Ectodermal cell (in vitro differentiated cells): ENCODE data around the gene PLIN4.

ENCODE experiments used
- H3K27ac ChIP-seq: 2 replicates; pipeline ENCODE4 v1.7.0; 2013; ENCODE audit warnings: mild to moderate bottlenecking, low read depth, low read length; ENCODE audit not compliant: insufficient read depth, poor library complexity, severe bottlenecking
- H3K27me3 ChIP-seq: 2 replicates; pipeline ENCODE4 v1.7.0; 2013; ENCODE audit warnings: mild to moderate bottlenecking, low read length; ENCODE audit not compliant: insufficient read depth, control insufficient read depth, poor library complexity, severe bottlenecking
- H3K36me3 ChIP-seq: one replicate; pipeline ENCODE4 v1.7.0; 2013; ENCODE audit warnings: low read length; ENCODE audit not compliant: control insufficient read depth, insufficient read depth
- H3K4me1 ChIP-seq: one replicate; pipeline ENCODE4 v1.7.0; 2013; ENCODE audit warnings: low read length; ENCODE audit not compliant: control insufficient read depth, insufficient read depth
- H3K4me3 ChIP-seq: 2 replicates; pipeline ENCODE4 v1.7.0; 2013; ENCODE audit warnings: low read depth, low read length, control low read depth; ENCODE audit not compliant: insufficient read depth
- H3K9me3 ChIP-seq: 2 replicates; pipeline ENCODE4 v1.7.0; 2013; ENCODE audit warnings: mild to moderate bottlenecking, low read length, moderate library complexity; ENCODE audit not compliant: control insufficient read depth
- WGBS, 2 experiments: methylation state at CpG; one replicate each; pipeline ENCODE4 v1.1.7; 2013; ENCODE audit warnings: missing lambda C conversion rate in 2 of 2; 5-methylcytosine and 5-hydroxymethylcytosine counted together

PLIN4 gene

DNA sequence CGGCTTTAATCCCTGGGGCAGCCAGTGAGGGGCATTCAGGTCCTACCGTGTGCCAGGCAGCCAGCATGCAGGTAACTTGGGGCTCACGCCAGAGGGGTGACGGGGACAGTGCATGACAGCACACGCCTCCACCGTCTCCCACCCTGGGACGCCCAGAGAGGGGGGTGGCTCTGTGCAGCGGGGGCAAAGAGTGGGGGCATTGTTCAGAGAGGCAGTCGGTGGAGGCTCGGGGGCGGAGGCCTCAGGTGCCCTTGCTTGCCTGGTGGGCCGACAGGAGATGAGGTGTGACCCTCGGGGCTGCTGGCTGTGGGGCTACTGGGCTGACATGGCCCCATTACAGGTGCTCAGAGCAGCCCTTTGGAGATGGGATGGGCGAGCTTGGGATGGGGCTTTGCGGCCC, 18.4 kb downstream of the PLIN4 start:
- 94 to 97% methylated on average over 15 of the region's 15 CpGs for WGBS, 2 experiments
- Histone ChIP-seq H3K27ac (no peak overlapping the region), H3K4me1 (peaks cover 4% of the 10 kb centered on the region), H3K9me3 (no peaks in the 10 kb centered on the region), H3K4me3 (no peak overlapping the region), H3K27me3 (no peaks in the 10 kb centered on the region), H3K36me3 (peaks cover 34% of the 10 kb centered on the region)

DNA sequence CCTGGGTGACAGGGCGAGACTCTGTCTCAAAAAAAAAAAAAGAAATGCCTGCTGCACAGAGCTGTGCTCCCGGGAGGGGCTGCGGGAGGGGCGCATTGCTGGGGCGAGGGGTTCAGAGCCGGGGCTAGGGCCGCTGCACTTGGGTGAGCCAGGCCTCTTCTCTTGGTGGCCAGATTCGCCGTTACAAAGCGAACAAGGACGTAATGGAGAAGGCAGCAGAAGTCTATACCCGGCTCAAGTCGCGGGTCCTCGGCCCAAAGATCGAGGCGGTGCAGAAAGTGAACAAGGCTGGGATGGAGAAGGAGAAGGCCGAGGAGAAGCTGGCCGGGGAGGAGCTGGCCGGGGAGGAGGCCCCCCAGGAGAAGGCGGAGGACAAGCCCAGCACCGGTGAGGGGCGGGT, 19.0 kb downstream of the PLIN4 start:
- WGBS, 2 experiments = 95 to 96% methylated on average over 23 of the region's 23 CpGs
- Histone ChIP-seq H3K27ac (no peak overlapping the region), H3K27me3 (no peaks in the 10 kb centered on the region), H3K9me3 (no peaks in the 10 kb centered on the region), H3K4me3 (no peak overlapping the region), H3K36me3 (peaks cover 33% of the 10 kb centered on the region), H3K4me1 (peaks cover 4% of the 10 kb centered on the region)

DNA sequence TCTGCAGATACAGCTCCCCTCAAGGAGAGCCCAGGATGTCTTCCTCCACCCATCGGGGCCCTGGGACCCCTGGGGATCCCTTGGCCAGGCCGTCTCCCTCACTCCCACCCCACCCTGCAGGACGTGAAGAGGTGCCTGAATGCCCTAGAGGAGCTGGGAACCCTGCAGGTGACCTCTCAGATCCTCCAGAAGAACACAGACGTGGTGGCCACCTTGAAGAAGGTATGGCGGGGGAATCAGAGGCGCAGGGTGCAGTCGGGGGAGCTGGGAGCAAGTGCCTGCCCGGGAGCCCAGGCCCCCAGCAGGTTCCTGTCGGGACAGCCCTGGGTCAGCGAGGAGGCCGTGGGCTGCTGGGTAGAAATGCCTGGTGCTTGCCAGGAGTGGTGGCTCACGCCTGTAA, 19.6 kb downstream of the PLIN4 start:
- WGBS, 2 experiments = 90 to 92% methylated on average over 12 of the region's 12 CpGs
- Histone ChIP-seq H3K36me3 (peaks cover 39% of the 10 kb centered on the region), H3K4me1 (peaks cover 4% of the 10 kb centered on the region), H3K4me3 (no peak overlapping the region), H3K9me3 (no peaks in the 10 kb centered on the region), H3K27ac (no peak overlapping the region), H3K27me3 (no peaks in the 10 kb centered on the region)

DNA sequence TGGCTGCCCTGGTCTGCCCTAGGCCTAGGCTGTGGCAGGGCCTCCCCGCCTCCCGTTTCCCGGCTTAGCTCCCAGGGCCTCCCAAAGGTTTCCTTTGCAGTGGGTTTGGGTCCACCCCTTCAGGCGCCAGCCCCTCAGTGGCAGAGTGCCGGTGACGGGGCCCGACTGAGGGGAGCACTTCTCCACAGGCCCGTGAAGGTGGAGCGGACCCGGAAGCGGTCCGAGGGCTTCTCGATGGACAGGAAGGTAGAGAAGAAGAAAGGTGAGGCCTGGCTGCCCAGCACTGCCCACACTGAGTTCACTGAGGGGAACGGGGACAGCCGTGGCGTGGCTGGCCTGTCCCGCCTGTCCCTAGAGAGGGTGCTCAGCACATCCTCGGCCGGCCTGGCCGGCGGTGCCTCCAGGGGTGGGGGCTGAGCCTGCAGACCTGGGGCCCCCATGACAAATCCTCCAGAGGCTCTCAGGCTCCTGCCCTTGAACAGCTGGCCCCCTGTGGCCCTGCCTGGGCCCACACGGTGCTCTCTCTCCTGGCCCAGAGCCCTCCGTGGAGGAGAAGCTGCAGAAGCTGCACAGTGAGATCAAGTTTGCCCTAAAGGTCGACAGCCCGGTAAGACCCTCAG, 20.4 kb downstream of the PLIN4 start:
- WGBS, 2 experiments = 94 to 95% methylated on average over 25 of the region's 25 CpGs
- Histone ChIP-seq H3K27ac (no peak overlapping the region), H3K4me1 (no peaks in the 10 kb centered on the region), H3K4me3 (no peak overlapping the region), H3K27me3 (no peaks in the 10 kb centered on the region), H3K36me3 (peaks cover 46% of the 10 kb centered on the region), H3K9me3 (no peaks in the 10 kb centered on the region)

DNA sequence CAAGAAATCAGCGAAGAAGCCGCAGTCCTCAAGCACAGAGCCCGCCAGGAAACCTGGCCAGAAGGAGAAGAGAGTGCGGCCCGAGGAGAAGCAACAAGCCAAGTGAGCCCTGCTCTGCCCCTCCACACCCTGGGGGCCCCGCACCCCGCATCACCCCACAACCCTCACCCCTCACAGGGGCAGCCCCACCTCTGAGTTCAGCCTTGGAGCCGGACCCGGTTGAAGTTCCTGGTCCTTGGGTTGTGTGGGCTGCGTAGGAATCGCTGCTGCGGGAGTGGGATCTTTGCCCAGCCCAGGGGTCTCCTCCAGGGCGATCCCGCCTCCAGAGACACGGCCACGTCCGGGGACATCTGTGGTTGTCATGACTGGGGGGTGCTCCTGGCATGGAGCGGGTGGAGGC, 22.0 kb downstream of the PLIN4 start:
- Histone ChIP-seq H3K27ac (no peak overlapping the region), H3K4me3 (no peak overlapping the region), H3K4me1 (no peaks in the 10 kb centered on the region), H3K36me3 (peaks cover 62% of the 10 kb centered on the region), H3K9me3 (no peaks in the 10 kb centered on the region), H3K27me3 (no peaks in the 10 kb centered on the region)
- 93% methylated on average over 18 of the region's 18 CpGs for WGBS, 2 experiments

DNA sequence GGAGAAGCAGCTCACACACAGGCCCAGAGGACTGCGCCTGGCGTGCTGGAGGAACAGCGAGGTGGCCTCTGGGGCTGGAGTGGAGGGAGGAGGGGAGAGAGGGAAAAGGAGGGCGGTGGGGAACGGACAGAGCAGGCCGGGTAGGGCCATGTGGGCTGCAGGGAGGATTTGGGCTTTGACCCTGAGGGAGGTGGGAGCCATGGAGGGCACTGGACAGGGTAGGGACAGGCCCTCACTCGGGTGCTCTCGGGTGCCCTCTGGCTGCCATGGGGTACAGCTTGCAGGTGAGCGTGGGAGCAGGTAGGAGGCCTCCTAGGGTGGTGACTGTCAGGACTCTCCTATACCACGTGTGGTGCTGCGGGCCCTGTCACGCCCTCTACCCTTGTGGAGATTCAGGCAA, 22.8 kb downstream of the PLIN4 start:
- Histone ChIP-seq H3K4me3 (no peak overlapping the region), H3K4me1 (no peaks in the 10 kb centered on the region), H3K27ac (no peak overlapping the region), H3K36me3 (peaks cover 63% of the 10 kb centered on the region), H3K9me3 (no peaks in the 10 kb centered on the region), H3K27me3 (no peaks in the 10 kb centered on the region)
- 92 to 94% methylated on average over 12 of the region's 12 CpGs for WGBS, 2 experiments

DNA sequence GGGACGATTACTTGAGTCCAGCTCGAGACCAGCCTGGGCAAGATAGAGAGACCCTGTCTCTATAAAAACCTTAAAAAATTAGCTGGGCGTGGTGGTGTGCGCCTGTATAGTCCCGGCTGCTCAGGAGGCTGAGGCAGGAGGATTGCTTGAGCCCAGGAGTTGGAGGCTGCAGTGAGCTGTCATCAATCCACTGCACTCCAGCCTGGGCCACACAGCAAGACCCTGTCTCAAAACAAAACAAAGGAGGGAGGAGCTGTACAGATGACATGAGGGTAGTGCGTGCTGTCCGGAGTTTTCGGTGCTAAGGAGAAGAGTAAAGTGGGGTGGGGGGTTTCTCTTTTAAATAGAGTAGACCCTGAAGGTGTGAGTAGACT, 23.6 kb downstream of the PLIN4 start:
- WGBS, 2 experiments = 96 to 97% methylated on average over 8 of the region's 8 CpGs
- Histone ChIP-seq H3K27me3 (no peaks in the 10 kb centered on the region), H3K27ac (no peak overlapping the region), H3K9me3 (no peaks in the 10 kb centered on the region), H3K4me1 (no peaks in the 10 kb centered on the region), H3K36me3 (peaks cover 68% of the 10 kb centered on the region), H3K4me3 (no peak overlapping the region)

DNA sequence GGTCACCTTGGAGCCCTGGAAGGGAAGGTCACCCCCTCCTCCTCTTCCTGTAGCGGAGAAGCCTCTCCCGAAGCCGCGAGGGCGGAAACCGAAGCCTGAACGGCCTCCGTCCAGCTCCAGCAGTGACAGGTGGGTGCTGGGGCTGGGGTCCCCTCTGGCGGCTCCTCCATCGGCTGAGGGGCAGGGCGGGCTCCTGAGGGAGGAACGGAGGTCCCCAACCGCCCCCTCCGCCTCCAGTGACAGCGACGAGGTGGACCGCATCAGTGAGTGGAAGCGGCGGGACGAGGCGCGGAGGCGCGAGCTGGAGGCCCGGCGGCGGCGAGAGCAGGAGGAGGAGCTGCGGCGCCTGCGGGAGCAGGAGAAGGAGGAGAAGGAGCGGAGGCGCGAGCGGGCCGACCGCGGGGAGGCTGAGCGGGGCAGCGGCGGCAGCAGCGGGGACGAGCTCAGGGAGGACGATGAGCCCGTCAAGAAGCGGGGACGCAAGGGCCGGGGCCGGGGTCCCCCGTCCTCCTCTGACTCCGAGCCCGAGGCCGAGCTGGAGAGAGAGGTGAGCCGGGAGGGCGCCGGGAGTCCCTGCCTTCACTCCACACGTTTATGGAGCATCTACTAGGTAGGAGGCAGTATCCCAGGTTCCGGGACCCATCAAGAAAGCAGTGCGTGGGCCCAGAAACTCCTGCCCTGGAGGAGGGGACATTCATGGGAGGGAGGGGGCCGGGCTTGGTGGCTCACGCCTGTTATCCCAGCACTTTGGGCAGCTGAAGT, 24.2 kb downstream of the PLIN4 start:
- no peaks in the 10 kb centered on the region for H3K4me1 ChIP-seq
- no peaks in the 10 kb centered on the region for H3K27me3 ChIP-seq
- no peak overlapping the region for H3K4me3 ChIP-seq
- peaks cover 68% of the 10 kb centered on the region for H3K36me3 ChIP-seq
- H3K9me3 ChIP-seq = no peaks in the 10 kb centered on the region
- WGBS, 2 experiments = 97% methylated on average over 61 of the region's 61 CpGs
- no peak overlapping the region for H3K27ac ChIP-seq

DNA sequence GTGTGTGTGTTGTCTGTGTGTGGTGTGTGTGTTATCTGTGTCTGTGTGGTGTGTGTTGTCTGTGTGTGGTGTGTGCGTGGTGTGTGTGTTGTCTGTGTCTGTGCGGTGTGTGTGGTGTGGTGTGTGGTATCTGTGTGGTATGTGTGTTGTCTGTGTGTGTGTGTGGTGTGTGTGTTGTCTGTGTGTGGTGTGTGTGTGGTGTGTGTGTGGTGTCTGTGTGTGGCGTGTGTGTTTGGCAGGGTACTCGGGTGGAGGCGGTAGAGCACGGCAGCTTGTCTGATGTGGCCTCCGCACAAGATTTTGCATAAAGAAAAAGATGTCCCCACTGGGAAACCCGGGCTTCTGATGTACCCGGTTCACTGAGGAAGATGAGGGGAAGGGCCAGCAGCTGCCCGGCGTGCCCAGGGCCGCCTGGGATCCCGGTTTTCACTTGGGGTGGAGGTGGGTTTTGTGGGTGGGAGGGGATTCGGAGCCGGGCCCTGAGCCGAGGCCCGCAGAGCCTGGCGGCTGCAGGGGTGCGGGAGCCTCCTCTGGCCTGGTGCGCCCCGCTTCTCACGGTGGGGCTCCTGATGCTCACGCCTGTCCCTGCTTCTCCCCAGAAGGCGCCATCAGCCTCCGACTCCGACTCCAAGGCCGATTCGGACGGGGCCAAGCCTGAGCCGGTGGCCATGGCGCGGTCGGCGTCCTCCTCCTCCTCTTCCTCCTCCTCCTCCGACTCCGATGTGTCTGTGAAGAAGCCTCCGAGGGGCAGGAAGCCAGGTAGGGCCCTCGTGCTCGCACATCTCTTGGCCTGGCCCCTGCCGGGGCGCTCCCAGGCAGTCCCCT, 25.0 kb downstream of the PLIN4 start:
- Histone ChIP-seq H3K36me3 (peaks cover 65% of the 10 kb centered on the region), H3K27me3 (no peaks in the 10 kb centered on the region), H3K4me3 (no peak overlapping the region), H3K4me1 (no peaks in the 10 kb centered on the region), H3K27ac (no peak overlapping the region), H3K9me3 (no peaks in the 10 kb centered on the region)
- 95 to 96% methylated on average over 41 of the region's 41 CpGs for WGBS, 2 experiments
